Hepatocyte (in vitro differentiated cells): ENCODE data around the gene TENT5C. TPM values are rescaled to one million over a fixed set of nuclear protein-coding genes. Genes with fewer than 3 reads are reported as not detected.

Experiments
- DNase-seq: peaks from one replicate; pipeline ENCODE4 v3.0.0-alpha.2; 2016; ENCODE audit warnings: low spot score
- H2AFZ ChIP-seq: fragments of 200-600 bp; sonication (generic); 2 replicates; pipeline ENCODE4 v1.6.0; 2016; ENCODE audit warnings: antibody characterized with exemption, mild to moderate bottlenecking
- H3K27ac ChIP-seq: fragments of 200-600 bp; sonication (generic); 2 replicates; pipeline ENCODE4 v1.5.1; 2016; ENCODE audit warnings: mild to moderate bottlenecking
- H3K27me3 ChIP-seq: fragments of 200-600 bp; sonication (generic); 2 replicates; pipeline ENCODE4 v1.6.1; 2016
- H3K36me3 ChIP-seq: fragments of 200-600 bp; sonication (generic); replicated peaks from 2 replicates; pipeline ENCODE4 v1.5.1; 2016; ENCODE audit warnings: low read depth; ENCODE audit not compliant: insufficient read depth
- H3K4me1 ChIP-seq: fragments of 200-600 bp; sonication (generic); 2 replicates; pipeline ENCODE4 v1.5.1; 2016; ENCODE audit warnings: mild to moderate bottlenecking, moderate library complexity; ENCODE audit not compliant: insufficient read depth
- H3K4me2 ChIP-seq: fragments of 200-600 bp; sonication (generic); 2 replicates; pipeline ENCODE4 v1.6.0; 2016
- H3K4me3 ChIP-seq: fragments of 200-600 bp; sonication (generic); 2 replicates; pipeline ENCODE4 v1.5.1; 2016; ENCODE audit warnings: mild to moderate bottlenecking
- H3K79me2 ChIP-seq: fragments of 200-600 bp; sonication (generic); 2 replicates; pipeline ENCODE4 v1.6.0; 2017; ENCODE audit warnings: mild to moderate bottlenecking
- H3K9me2 ChIP-seq: fragments of 200-600 bp; sonication (generic); replicated peaks from 2 replicates; pipeline ENCODE4 v1.6.0; 2017; ENCODE audit warnings: mild to moderate bottlenecking; ENCODE audit not compliant: insufficient read depth
- H3K9me3 ChIP-seq: fragments of 200-600 bp; sonication (generic); 2 replicates; pipeline ENCODE4 v1.5.1; 2016; ENCODE audit warnings: low read depth, mild to moderate bottlenecking
- H4K20me1 ChIP-seq: fragments of 200-600 bp; sonication (generic); 2 replicates; pipeline ENCODE4 v1.6.0; 2016; ENCODE audit warnings: mild to moderate bottlenecking; ENCODE audit not compliant: insufficient read depth, poor library complexity, severe bottlenecking
- CTCF ChIP-seq: fragments of 200-600 bp; sonication (generic); IDR thresholded peaks from 2 replicates; pipeline ENCODE4 v1.5.1; 2016; ENCODE audit warnings: antibody characterized with exemption, mild to moderate bottlenecking; ENCODE audit not compliant: poor library complexity
- EZH2 ChIP-seq: fragments of 200-600 bp; sonication (generic); IDR thresholded peaks from 2 replicates; pipeline ENCODE4 v1.6.1; 2016; ENCODE audit warnings: antibody characterized with exemption, mild to moderate bottlenecking, borderline replicate concordance
- EZH2phosphoT487 ChIP-seq: fragments of 200-600 bp; sonication (generic); IDR thresholded peaks from one replicate; pipeline ENCODE4 v1.6.1; 2018; ENCODE audit warnings: antibody characterized with exemption, mild to moderate bottlenecking, low read depth, moderate library complexity; ENCODE audit not compliant: unreplicated experiment, severe bottlenecking
- WGBS: methylation state at CpG from one replicate; pipeline ENCODE4 v1.1.6; 2016; ENCODE audit warnings: low lambda C conversion rate; ENCODE audit errors: missing lambda C conversion rate; 5-methylcytosine and 5-hydroxymethylcytosine counted together
- polyA plus RNA-seq: library from polyadenylated mRNA; unstranded; fragments of >200 nt; fragmentation: Nextera tagmentation; extraction: Ambion mirVana; gene quantifications from 2 replicates; pipeline ENCODE4 v1.2.1, GENCODE V29; 2016
- total RNA-seq: library from RNA; depleted of rRNA; stranded (reverse); fragments of >200 nt; gene quantifications from 2 replicates; pipeline ENCODE4 v1.2.3, GENCODE V29; 2014

Gene TENT5C
- total and polyA plus RNA-seq, 2 experiments from 2014 or later, result 2.5 to 4.1 TPM

- no peak overlapping the region for H3K27ac ChIP-seq
- peaks cover 6% of the 10 kb centered on the region for H3K4me1 ChIP-seq
- no peaks in the 10 kb centered on the region for H3K36me3 ChIP-seq
- DNase-seq, result no peak
- WGBS, result 99% methylated on average over 8 of the region's 8 CpGs
- no peak overlapping the region for H3K4me3 ChIP-seq
- no peaks in the 10 kb centered on the region for H3K27me3 ChIP-seq
- TF ChIP-seq EZH2phosphoT487 (no peak), EZH2 (no peak), CTCF (no peak)
- H3K4me2 ChIP-seq, result no peak overlapping the region
- H3K9me3 ChIP-seq, result no peaks in the 10 kb centered on the region
- no peaks in the 10 kb centered on the region for H3K9me2 ChIP-seq
- H4K20me1 ChIP-seq, result no peaks in the 10 kb centered on the region
- no peak overlapping the region for H2AFZ ChIP-seq
- no peaks in the 10 kb centered on the region for H3K79me2 ChIP-seq
Observed at GRCh38 chr1:117575586-117576225, 30.1 kb upstream of the TENT5C start.

- Histone ChIP-seq H3K36me3 (no peaks in the 10 kb centered on the region), H4K20me1 (no peaks in the 10 kb centered on the region), H3K27ac (no peak overlapping the region), H3K9me3 (no peaks in the 10 kb centered on the region), H3K27me3 (no peaks in the 10 kb centered on the region), H3K4me1 (peaks cover 6% of the 10 kb centered on the region), H3K4me2 (no peak overlapping the region), H2AFZ (no peak overlapping the region), H3K4me3 (no peak overlapping the region), H3K9me2 (no peaks in the 10 kb centered on the region), H3K79me2 (no peaks in the 10 kb centered on the region)
- no peak for DNase-seq
- WGBS, result 95% methylated on average over 3 of the region's 3 CpGs
- TF ChIP-seq EZH2phosphoT487 (no peak), EZH2 (no peak), CTCF (no peak)
Observed at GRCh38 chr1:117576236-117576635, 29.6 kb upstream of the TENT5C start.

GRCh38 chr1:117577191-117577885 lies 28.5 kb upstream of the TENT5C start:
- Histone ChIP-seq H3K4me3 (no peak overlapping the region), H3K27ac (no peak overlapping the region), H3K9me2 (no peaks in the 10 kb centered on the region), H3K36me3 (no peaks in the 10 kb centered on the region), H4K20me1 (no peaks in the 10 kb centered on the region), H3K79me2 (no peaks in the 10 kb centered on the region), H3K4me2 (no peak overlapping the region), H2AFZ (no peak overlapping the region), H3K9me3 (no peaks in the 10 kb centered on the region), H3K27me3 (no peaks in the 10 kb centered on the region), H3K4me1 (no peaks in the 10 kb centered on the region)
- DNase-seq, result no peak
- TF ChIP-seq EZH2phosphoT487, result no peak
- no peak for TF ChIP-seq CTCF
- TF ChIP-seq EZH2, result no peak
- WGBS, result 70% methylated on average over 2 of the region's 2 CpGs

- 83% methylated on average over 4 of the region's 4 CpGs for WGBS
- H3K27ac ChIP-seq, result no peak overlapping the region
- no peaks in the 10 kb centered on the region for H3K4me1 ChIP-seq
Observed at GRCh38 chr1:117578466-117578865, 27.4 kb upstream of the TENT5C start.

More at GRCh38 chr1:117578466-117578865, 27.4 kb upstream of the TENT5C start:
- Histone ChIP-seq H3K36me3 (no peaks in the 10 kb centered on the region), H3K9me2 (no peaks in the 10 kb centered on the region), H3K9me3 (no peaks in the 10 kb centered on the region), H3K79me2 (no peaks in the 10 kb centered on the region), H3K4me3 (no peak overlapping the region), H3K27me3 (no peaks in the 10 kb centered on the region), H4K20me1 (no peaks in the 10 kb centered on the region), H3K4me2 (no peak overlapping the region), H2AFZ (no peak overlapping the region)
- DNase-seq, result no peak
- TF ChIP-seq EZH2 (no peak), EZH2phosphoT487 (no peak), CTCF (no peak)
